Measurements from ENCODE around the gene TLK2.
"Not testable (repeated sequence)": the region's sequence is repeated elsewhere in the genome, so short reads cannot be mapped to it uniquely, and the experiment has no call there.

The TLK2 gene

DNA sequence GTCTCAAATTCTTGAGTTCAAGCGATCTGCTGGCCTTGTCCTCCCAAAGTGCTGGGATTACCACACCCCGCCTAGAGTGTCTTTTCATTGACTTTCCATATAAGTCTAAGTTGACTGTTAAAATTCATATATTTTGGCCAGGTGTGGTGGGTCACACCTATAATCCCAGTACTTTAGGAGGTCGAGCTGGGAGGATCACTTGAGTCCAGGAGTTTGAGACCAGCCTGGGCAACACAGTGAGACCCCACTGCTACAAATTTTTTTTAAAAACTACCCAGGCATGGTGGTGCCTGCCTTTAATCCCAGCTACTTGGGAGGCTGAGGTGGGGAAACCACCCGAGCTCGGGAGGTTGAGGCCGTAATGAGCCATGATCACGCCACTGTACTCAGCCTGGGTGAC is 127.0 kb downstream of the TLK2 start:
- no peak for FAIRE-seq

DNA sequence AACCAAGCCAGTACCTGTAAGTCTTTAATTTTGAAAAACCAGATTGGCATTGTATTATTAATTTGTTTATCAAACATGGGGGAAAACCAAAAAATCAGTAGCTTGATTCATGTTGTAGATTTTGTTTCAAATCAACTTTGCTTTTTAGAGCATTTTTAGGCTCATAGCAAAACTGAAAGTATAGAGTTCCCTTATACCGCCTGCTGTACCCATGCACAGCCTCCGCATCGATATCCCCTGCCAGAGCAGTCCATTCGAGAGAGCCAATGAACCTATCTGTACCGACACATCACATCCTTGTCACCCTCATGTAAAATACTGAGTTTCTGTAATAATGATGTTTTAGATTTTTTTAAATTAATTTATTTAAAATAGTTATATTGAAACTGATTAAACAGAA is 132.7 kb downstream of the TLK2 start:
- FAIRE-seq: no peak

DNA sequence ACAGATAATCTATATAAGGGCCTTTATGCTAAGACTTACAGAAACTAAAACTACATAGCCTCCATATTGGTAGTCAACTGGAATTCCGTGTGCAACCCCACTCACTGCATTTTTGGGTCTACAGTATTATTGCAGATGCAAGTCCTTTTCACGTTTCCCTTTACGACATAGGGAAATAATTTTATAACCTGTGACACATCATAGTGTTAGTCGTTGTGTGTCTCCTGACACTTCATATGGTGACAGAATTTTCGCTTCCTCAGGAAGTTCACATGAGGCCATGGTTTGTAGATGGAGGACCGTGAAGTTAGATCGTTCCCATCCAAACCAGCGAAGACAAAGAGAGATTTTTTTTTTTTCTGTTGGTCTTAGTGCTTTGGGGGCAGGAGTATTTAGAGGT is 133.1 kb downstream of the TLK2 start:
- FAIRE-seq: no peak

DNA sequence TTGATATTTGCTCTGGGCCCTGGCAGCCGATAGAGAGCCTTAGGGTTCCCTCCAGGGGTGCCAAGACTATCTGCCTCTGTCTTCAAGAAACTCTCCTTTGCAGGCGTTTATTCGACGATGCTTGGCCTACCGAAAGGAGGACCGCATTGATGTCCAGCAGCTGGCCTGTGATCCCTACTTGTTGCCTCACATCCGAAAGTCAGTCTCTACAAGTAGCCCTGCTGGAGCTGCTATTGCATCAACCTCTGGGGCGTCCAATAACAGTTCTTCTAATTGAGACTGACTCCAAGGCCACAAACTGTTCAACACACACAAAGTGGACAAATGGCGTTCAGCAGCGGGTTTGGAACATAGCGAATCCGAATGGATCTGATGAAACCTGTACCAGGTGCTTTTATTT is 133.7 kb downstream of the TLK2 start:
- FAIRE-seq: not testable (repeated sequence)

DNA sequence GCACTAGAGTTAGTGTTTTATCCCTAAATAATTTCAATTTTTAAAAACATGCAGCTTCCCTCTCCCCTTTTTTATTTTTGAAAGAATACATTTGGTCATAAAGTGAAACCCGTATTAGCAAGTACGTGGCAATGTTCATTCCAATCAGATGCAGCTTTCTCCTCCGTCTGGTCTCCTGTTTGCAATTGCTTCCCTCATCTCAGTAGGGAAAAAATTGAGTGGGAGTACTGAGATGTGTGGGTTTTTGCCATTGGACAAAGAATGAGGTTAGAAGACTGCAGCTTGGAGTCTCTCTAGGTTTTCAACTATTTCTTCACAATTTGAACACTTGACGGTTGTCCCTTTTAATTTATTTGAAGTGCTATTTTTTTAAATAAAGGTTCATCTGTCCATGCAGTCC is 134.5 kb downstream of the TLK2 start:
- FAIRE-seq: not testable (repeated sequence)

- no peak for FAIRE-seq
These were observed 135.5 kb downstream of the TLK2 start for GRCh38 chr17:62614142-62614541.

- no peak for FAIRE-seq
These were observed 136.9 kb downstream of the TLK2 start for GRCh38 chr17:62615503-62615902.

GRCh38 chr17:62616993-62617893 is 138.6 kb downstream of the TLK2 start:
- FAIRE-seq: no peak

DNA sequence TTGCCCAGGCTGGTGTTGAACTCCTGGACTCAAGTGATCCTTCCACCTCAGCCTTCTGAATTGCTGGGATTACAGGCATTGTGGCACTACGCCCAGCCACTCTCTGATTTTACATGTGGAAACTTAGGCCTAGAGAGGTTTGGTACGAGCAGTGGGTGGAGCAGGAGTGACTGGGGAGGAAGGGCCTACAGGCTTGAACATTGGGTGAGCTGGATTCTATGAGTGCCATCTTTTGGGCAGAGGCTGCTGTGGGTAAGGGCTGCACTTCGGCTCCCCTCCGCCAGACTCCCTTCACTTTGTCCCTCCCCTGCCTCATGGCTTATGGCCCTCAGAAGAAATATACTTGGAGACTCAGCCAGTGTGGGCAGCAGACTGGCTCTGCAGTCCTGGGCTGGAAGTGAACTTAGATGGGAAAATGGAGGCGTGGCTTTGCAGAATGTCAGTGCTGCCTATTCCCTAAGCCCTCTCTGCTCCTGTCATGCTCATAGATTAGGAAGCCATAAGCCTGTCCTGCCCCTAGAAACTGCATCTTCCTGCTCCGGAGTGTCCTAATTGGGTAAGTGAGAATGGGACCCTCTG is 139.4 kb downstream of the TLK2 start:
- FAIRE-seq: no peak

DNA sequence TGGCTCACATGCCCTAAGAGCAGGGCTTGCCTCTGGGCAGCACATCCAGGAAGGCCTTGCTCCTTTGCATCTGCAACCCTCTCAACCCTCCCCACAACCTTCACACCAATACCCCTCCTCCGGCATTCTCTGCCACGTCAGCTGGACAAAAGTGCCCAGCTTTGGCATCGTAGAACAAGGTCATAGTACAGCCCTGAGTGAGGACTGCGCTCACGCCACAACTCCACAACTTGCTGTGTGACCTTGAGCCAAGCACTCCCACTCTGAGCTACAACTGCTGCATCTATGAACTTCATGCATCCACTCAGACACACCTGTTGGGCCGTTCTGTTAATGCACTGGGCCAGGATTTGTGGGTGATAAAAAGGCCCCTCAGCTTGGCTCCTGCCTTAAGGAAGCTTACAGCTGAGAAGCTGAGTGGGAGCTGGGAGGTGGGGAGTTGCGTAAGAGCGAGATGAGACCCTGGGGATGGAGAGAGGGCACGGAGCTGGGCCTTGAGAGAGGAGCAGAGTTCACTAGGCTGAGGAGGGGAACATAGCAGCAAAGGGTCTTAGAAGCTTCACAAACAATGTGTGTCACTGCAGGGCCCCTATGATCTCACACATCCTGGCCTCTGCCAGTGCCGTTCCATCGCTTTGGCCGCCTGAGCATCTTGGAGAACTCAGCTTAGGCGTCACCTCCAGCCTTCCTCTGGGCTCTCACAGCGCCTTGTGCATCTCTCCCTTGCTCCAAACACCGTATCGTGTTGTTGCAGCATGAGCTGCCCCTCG is 140.2 kb downstream of the TLK2 start:
- FAIRE-seq: no peak

DNA sequence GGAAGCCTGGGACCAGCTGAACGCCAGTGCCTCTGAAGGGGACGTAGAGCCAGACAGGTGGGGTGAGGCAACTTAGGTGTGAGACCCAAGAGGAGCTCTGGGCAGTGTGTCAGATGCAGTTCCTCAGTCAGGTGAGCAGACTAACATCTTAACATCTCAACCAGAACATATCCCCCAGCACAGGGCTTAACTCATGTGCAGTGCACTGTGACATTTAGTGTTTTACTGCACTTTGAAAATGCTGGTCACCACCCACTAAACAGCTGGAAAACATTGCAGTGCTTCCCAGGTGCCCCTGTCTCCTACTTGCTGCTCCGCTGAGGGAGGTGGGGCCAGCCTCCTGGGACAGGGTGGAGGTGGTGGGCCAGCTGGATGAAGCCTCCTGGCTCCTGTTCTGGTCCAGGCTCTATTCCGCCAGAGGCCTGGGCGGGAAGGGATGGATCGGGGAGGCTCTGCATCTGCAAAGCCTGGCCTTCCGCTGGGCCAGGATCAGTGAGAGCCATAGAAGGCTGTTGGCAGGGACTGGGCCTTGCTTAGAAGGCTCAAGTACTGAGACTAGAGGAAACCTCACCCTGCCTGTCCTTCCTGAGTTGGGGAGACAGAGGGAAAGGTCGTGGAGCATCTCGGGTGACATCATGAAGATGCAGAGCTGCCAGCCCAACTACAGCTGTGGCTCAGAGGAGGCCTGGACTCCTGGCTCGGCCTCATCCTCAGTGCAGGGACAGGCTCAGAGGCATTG is 141.0 kb downstream of the TLK2 start:
- no peak for FAIRE-seq

DNA sequence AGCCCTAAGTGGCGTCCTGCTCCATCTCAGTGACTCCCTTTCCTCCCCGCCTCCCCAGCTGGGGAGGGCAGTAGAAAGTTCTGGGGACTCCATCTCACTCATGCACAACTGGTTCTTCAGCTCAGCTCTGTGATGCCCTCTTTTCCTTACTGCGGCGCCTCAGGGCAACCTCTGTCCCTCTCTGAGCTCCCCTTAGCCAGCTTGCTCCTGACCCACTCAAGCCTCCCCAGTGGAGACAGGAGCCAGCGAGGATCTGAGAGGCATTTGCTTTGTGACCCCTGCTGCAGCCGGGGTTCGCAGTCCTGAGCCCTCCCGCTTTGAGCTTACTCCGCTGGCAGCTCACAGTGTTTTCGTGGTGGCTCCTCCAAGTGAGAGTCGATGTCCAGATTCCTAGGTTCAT is 142.6 kb downstream of the TLK2 start:
- FAIRE-seq: no peak

DNA sequence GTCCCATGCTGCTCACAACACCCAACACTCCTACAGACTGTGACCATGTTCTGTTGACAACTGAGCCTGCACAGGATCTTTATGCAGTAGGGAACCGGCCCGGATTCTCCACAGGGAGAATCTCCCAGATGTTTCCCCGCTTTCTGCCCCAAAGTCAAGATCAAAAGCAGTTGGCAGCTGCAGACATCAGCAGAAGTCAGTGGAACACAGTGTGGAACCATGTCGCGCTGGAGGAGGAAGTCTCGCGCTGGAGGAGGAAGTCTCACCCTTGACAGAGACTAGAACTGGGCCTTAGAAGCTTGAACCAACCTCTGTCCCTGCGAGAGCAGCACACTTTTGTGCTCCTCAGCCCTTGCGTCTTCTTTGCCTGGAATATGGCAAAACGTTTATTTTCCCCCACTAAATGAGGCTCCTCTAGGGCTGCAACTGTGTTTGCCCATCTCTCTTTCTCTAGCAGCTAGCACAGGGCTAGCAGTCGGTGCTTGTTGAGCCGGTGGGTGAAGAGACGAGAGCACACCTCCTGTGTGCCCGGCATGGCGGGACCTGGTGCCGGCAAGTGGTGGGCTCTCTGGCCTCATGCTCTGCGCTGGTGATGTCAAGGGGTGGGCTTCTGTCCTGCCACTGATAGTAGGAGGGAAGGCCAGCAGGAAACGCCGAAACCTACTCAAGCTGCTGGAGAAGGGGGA is 146.7 kb downstream of the TLK2 start:
- FAIRE-seq: no peak

- FAIRE-seq: no peak
These were observed 147.2 kb downstream of the TLK2 start for GRCh38 chr17:62625870-62626200.

DNA sequence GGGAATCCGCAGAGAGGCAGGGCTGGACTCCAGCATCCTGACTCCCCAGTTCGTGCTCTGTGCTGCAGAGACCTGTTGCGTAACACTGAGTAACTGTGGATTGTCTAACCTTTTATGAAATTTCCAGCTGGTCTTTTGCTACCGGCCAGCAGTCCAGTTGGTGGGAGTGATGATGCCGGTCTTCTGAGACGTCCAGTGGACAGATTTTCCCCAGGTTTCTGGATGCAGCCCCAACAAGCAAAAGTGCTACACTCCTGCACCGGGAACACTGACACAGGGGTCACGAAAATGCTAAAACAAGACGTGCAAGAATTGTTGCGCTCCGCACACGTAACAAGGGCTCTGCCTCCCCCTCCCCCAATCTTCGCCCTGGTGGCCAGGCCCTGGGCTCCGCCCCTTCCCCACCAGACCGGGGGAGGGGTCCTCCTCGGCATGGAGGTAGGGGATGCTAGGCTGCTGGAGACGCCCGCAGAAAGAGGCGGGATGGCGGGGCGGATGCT is 148.1 kb downstream of the TLK2 start:
- FAIRE-seq: no peak

DNA sequence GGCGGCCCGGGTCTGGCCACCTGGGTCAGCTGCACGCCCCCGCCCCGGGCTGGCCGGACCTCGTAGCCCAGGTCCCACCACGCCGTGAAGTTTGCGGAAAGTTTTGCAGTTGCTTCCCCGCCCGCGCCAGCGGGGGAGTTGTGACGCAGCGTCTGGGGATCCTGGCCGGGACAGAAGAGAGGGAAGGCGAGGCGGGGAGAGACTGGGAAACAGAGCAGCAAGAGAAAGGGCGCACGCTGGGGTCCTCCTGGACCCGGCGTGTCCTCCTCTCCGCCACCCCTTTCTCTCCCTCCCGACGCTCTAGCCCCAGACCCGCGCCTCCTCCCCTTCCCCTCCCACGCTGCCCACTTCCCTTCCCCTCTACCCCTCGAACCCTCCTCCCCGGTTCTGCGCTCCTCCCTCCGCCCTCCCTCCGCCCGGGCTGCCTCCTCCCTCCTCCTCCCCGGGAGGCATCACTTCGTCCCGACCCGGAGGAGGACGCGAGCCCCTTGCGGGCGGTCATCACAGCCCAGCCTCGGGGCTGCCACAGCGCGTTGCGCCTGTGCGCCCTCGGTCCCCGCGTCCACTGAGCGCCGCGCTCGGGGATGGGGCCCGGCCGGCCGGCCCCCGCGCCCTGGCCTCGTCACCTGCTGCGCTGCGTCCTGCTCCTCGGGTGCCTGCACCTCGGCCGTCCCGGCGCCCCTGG is 148.7 kb downstream of the TLK2 start, which contains the start of gene MRC2:
MRC2 (plus strand) TSS at position 452 of the 685 bp plus-strand sequence; CDS start at position 585, 133 bp downstream.
- FAIRE-seq: no peak

DNA sequence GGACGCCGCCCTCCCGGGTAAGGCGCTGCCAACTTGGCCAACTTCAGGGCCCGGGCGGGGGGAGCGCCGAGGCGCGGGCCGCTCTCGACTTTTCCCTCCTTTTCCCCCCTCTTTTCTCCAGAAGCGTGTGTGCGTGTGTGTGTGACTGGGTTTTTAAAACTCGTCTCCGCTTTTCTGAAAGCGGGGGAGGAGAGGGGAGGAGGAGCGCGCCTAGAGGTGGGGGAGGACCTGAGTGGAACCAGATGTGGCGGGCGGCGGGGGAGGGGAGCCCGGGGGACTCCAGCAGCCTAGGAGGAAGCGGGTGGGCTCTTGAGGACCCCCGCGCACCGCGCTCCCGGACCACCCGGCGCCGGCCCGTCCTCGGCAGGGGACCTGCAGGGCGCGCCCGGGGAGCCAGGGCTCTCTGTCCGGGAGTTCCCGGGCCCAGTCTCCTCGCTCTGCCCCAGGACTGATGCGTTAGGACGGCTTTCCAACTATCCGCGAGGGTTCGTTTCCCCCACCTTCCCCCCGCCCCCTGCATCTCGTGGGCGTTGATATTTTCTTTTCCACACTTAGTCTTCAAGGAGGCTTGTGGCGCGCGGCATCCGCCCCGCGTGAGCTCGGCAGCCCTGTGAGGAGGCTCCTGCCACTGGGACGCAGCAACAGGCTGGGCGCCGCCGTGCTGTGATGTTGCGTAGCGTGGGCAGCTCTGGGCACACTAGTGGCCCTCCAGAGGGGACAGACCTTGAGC is 149.4 kb downstream of the TLK2 start:
- no peak for FAIRE-seq

DNA sequence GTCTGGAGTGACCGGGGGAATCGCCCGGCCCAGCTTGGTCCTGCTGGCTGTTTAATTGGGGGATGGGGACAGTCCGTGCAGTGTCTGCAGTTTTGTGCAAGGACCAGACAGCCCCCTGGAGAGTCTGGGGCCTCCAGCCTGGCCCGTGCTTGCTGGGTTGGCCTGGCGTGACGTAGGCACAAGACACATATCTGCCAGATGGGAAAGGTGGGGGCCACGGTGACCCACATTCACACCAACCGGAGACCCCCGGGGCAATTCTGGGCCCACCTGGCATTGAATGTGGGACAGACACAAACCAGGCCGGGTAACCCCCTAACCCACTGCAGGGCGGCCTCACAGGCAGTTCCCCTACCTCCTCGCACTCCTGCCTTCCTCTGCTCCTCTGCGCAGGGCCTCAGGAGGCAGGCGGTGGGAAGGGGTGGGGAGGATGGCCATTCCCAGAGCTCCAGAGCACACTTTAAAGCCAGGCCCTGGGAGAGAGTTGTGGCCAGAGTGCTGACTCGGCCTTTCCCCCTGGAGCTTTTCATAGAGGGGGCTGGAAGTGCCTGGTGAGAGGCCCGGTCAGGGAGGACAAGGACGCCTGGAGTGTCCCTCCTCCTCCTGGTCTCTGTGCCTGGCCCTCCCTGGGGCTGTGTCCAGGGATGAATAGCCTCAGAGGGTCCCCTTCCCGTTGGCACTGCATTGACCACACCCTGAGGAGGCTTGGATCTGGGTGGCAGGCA is 150.4 kb downstream of the TLK2 start:
- FAIRE-seq: no peak

DNA sequence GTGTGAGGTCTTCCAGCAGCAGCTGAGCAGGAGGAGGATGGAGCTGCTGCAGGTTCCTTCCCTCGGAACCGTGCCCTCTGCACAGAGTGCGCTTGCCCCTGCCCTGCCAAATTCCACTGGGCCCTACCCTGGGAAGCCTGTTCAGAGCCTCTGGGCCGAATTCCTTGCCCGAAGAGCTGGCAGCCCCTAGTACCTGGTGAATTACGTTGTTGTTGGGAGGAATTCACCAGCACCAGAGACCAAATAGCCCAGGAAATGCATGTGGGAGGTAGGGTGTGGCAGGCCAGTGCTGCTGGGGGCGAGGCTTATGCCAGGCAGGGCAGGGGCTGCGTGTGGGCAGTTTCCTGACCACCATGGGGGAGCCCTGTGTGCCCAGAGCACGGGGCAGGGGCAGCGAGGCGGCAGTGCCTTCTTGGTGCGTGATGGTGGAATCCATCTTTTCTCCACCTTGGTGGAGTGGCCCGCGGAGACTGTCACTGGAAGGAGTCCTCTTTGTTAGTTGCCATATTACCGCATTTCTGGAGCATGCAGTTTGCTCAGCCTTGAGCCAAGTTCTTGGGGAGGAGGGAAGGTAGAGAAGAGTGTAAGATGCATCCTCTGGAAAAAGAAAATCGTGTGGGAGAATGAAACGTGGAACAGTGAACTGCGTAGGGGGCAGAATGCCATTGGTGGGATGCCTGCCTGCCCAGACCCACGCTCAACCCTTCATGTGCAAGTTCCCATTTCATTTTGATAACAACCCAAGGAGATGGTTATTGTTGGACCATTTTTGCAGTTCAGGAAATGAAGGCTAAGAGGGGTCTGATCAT is 151.1 kb downstream of the TLK2 start:
- FAIRE-seq: no peak

Measured in G401.6 (cell line).